Calu3 (cell line): Measurements from ENCODE around the gene STK10. TPM values are rescaled to one million over a fixed set of nuclear protein-coding genes. Genes with fewer than 3 reads are reported as not detected.

ENCODE experiments used
- BruUV-seq: library from RNA; stranded (reverse); fragments of 400-500 nt; replicated peaks from 2 replicates; lab custom pipeline; 2021; lab: Mats Ljungman, UMichigan
- CTCF ChIA-PET: fragments of 300-600 bp; sonication (Branson Sonifier 250); formaldehyde crosslinking; loops from one replicate; lab custom pipeline; 2022; ENCODE audit warnings: antibody characterized with exemption; lab: Charles Lee
- DNase-seq: peaks from one replicate; pipeline ENCODE4 v3.0.0; 2022
- H3K27ac Mint-ChIP-seq: one replicate; pipeline ENCODE4 v1.8.0; 2022; ENCODE audit warnings: mixed read lengths; ENCODE audit not compliant: unreplicated experiment
- H3K27me3 Mint-ChIP-seq: one replicate; pipeline ENCODE4 v1.8.0; 2022; ENCODE audit warnings: mixed read lengths; ENCODE audit not compliant: unreplicated experiment
- H3K36me3 Mint-ChIP-seq: one replicate; pipeline ENCODE4 v1.8.0; 2022; ENCODE audit warnings: mild to moderate bottlenecking, moderate library complexity, mixed read lengths; ENCODE audit not compliant: insufficient read depth, unreplicated experiment
- H3K4me1 Mint-ChIP-seq: one replicate; pipeline ENCODE4 v1.8.0; 2022; ENCODE audit warnings: mild to moderate bottlenecking, low read depth, mixed read lengths; ENCODE audit not compliant: unreplicated experiment
- H3K4me3 Mint-ChIP-seq: one replicate; pipeline ENCODE4 v1.8.0; 2022; ENCODE audit warnings: mild to moderate bottlenecking, low read depth, moderate library complexity, mixed read lengths; ENCODE audit not compliant: unreplicated experiment
- H3K9me3 Mint-ChIP-seq: one replicate; pipeline ENCODE4 v1.8.0; 2022; ENCODE audit warnings: low read depth, mixed read lengths; ENCODE audit not compliant: unreplicated experiment
- intact Hi-C: fragments of 100-400 bp; cut with micrococcal nuclease; formaldehyde crosslinking; loops from one replicate; pipeline ENCODE4 v1.10.0; 2022; ENCODE audit not compliant: unreplicated experiment
- total RNA-seq: library from RNA; stranded (reverse); gene quantifications from 2 replicates; pipeline ENCODE4 v1.2.3, GENCODE V29; 2022
- TF ChIP-seq, protein P1 (sequence below): fragments of 200-600 bp; IDR thresholded peaks from one replicate; pipeline ENCODE4 v1.8.0; 2022; ENCODE audit warnings: antibody characterized with exemption; ENCODE audit not compliant: unreplicated experiment

The STK10 gene
- total RNA-seq, 1 experiment from 2014 or later, result 27.4 TPM

DNA sequence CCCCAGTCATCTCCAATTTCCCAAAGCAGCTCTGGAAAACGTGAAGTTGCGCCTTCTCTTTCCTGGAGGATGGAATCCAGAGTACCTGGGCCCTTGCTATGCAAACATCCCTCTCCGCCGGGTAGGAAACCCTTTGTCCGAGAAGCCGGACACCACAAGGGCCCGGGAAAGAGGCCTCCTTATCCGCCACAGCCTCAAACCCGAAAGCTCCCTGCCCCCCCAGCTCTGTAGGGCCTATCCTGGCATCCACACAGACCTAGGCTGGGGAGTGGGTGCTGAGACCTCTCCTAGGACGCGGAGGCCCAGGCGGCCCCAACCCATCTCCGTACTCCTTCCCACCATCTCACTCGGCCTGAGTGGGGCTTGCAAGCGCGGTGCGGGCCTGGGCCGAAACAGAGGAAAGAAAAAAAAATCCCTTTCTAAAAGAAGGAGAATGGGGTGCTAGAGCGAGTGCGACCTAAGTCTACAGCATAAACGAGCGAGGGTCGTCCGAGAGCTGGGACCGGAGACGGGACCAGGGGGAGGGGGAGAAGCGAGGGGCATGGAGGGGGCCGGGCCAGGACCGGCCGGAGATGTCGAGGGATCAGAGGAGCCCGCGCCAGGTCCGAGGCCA is 182.2 kb downstream of the STK10 start:
- H3K27me3 Mint-ChIP-seq, result no peaks in the 10 kb centered on the region
- H3K36me3 Mint-ChIP-seq, result peaks cover 41% of the 10 kb centered on the region
- CTCF ChIA-PET, result interaction anchor here (0.8 to 3.9 kb wide), 10 partner anchors 9 to 288 kb away, joined by 3 to 35 read pairs (median 4); partner anchors contain the start of genes STK10 and UBTD2
- no peaks in the 10 kb centered on the region for H3K9me3 Mint-ChIP-seq
- intact Hi-C loops, result loop anchor here (10.0 kb wide), 1 partner anchor 611 kb away; no protein-coding TSS in a partner anchor
- peak overlapping the region; percentile 98 for H3K27ac Mint-ChIP-seq
- H3K4me3 Mint-ChIP-seq, result peak overlapping the region; percentile 97
- H3K4me1 Mint-ChIP-seq, result peaks cover 72% of the 10 kb centered on the region
- DNase-seq, result peak; percentile 44
- TF ChIP-seq, protein P1, sequence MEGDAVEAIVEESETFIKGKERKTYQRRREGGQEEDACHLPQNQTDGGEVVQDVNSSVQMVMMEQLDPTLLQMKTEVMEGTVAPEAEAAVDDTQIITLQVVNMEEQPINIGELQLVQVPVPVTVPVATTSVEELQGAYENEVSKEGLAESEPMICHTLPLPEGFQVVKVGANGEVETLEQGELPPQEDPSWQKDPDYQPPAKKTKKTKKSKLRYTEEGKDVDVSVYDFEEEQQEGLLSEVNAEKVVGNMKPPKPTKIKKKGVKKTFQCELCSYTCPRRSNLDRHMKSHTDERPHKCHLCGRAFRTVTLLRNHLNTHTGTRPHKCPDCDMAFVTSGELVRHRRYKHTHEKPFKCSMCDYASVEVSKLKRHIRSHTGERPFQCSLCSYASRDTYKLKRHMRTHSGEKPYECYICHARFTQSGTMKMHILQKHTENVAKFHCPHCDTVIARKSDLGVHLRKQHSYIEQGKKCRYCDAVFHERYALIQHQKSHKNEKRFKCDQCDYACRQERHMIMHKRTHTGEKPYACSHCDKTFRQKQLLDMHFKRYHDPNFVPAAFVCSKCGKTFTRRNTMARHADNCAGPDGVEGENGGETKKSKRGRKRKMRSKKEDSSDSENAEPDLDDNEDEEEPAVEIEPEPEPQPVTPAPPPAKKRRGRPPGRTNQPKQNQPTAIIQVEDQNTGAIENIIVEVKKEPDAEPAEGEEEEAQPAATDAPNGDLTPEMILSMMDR, result no peak
- BruUV-seq, result no TSS peak

DNA sequence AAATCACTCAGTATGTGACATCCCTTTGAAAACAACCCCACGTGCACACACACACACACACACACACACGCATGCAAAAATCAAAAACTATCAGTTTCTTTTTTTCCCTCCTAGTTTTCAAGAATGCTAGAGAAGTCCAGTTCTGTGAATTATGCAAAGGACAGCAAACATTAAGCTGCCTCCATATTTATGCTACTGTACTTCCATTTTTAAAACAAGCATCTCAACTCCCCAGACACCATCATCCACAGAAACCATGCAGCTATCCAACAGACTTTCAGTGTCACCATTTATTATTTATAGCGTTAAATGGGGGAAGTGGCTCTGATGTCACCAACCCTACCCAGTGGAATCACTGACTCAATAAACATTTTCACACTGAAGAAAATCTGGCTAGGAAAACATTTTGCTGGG is 183.2 kb downstream of the STK10 start:
- H3K4me1 Mint-ChIP-seq, result peaks cover 77% of the 10 kb centered on the region
- TF ChIP-seq, protein P1, result no peak
- CTCF ChIA-PET, result interaction anchor here (0.6 to 0.7 kb wide), 2 partner anchors 42 to 246 kb away, joined by 3 read pairs; no protein-coding TSS in a partner anchor
- peaks cover 41% of the 10 kb centered on the region for H3K36me3 Mint-ChIP-seq
- DNase-seq, result no peak
- peak overlapping the region; percentile 98 for H3K27ac Mint-ChIP-seq
- peak overlapping the region; percentile 97 for H3K4me3 Mint-ChIP-seq
- no TSS peak for BruUV-seq
- H3K27me3 Mint-ChIP-seq, result no peaks in the 10 kb centered on the region
- H3K9me3 Mint-ChIP-seq, result no peaks in the 10 kb centered on the region
- intact Hi-C loops, result loop anchor here (10.0 kb wide), 1 partner anchor 610 kb away; no protein-coding TSS in a partner anchor

DNA sequence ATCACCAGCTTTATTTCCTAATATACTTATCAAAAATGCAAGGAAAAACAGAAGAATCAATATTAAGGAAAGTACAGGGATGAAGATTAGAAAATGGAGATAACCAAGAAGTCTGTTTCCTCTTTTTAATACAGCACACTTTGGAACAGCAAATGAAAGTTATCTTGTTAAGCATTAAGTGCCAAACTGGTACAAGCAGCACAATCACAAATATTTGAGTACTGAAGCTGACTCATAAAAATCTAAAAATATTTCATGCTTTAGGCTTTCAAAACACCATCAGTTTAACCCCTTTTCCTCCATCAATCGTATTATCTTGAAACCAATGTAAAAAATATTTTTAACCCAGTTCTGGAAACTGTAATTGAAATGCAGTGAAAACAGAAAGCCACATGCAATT is 184.3 kb downstream of the STK10 start:
- CTCF ChIA-PET, result interaction anchor here (0.5 kb wide), 1 partner anchor 764 kb away, joined by 3 read pairs; no protein-coding TSS in a partner anchor
- BruUV-seq, result no TSS peak
- H3K27me3 Mint-ChIP-seq, result no peaks in the 10 kb centered on the region
- peak overlapping the region; percentile 18 for H3K27ac Mint-ChIP-seq
- peak overlapping the region; percentile 59 for H3K4me3 Mint-ChIP-seq
- intact Hi-C loops, result loop anchor here (2.0 to 10.0 kb wide), 3 partner anchors 49 to 609 kb away; no protein-coding TSS in a partner anchor
- no peak for DNase-seq
- H3K4me1 Mint-ChIP-seq, result peaks cover 77% of the 10 kb centered on the region
- H3K9me3 Mint-ChIP-seq, result no peaks in the 10 kb centered on the region
- peaks cover 41% of the 10 kb centered on the region for H3K36me3 Mint-ChIP-seq
- TF ChIP-seq, protein P1, result no peak

DNA sequence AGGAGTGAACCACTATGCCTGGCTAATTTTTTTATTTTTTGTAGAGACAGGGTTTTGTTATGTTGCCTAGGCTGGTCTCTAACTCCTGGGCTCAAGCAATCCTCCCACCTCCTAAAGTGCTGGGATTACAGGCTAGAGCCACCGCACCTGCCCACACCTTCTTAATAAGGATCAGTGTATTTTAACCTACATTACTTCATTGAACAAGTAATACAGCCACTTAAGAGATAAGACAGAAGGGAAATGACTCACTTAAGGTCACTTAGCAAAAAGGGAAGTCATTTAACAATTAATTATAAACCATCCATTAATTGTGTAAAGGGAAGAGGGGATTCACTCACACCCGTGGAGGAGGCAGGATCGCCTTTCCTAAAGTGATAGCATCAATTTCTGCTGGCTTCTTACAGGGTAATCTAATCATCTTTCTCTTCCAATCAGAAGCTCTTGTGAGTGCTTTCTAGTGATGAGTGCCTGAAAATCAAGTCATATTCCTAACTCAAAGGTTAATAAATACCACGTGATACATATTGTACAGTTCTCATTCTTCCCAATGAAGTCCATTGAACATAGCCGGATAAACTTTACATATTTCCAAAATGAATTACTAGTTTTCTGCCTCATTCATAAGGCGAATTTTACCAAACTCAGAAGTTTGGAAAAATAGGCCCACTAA is 185.0 kb downstream of the STK10 start:
- no peak for DNase-seq
- intact Hi-C loops, result loop anchor here (2.0 to 10.0 kb wide), 3 partner anchors 48 to 608 kb away; no protein-coding TSS in a partner anchor
- Mint-ChIP-seq H3K4me3 (peak overlapping the region; percentile 59), H3K9me3 (no peaks in the 10 kb centered on the region), H3K27me3 (no peaks in the 10 kb centered on the region), H3K4me1 (peaks cover 70% of the 10 kb centered on the region), H3K36me3 (peaks cover 41% of the 10 kb centered on the region), H3K27ac (peak overlapping the region; percentile 18)
- TF ChIP-seq, protein P1, result no peak
- CTCF ChIA-PET, result interaction anchor here (0.5 kb wide), 1 partner anchor 764 kb away, joined by 3 read pairs; no protein-coding TSS in a partner anchor
- BruUV-seq, result no TSS peak
